Activated CD8-positive, alpha-beta T cell treated with anti-CD3 and anti-CD28 coated beads, Interleukin-2, amount 10 ng/mL, durations not matched to agents 7 days and 5 days (primary cell): ENCODE results near the gene TMED8. TPM values are rescaled to one million over a fixed set of nuclear protein-coding genes. Genes with fewer than 3 reads are reported as not detected.
A peak's percentile ranks its signal among the peaks of the same experiment; 100 is the strongest.
"Not testable (repeated sequence)": the region's sequence is repeated elsewhere in the genome, so short reads cannot be mapped to it uniquely, and the experiment has no call there.

ENCODE experiments used
- ATAC-seq: fragments of 150-1000 bp; cut with Tn5 transposase; one replicate; pipeline ENCODE4 v1.10.0; 2021; ENCODE audit warnings: moderate library complexity
- CTCF ChIA-PET: fragments of 350-600 bp; sonication (Branson Sonifier 250); formaldehyde crosslinking; loops from one replicate; lab custom pipeline; 2021; ENCODE audit warnings: antibody characterized with exemption; lab: Charles Lee
- POLR2A ChIA-PET: fragments of 350-600 bp; sonication (Branson Sonifier 250); formaldehyde crosslinking; loops from one replicate; lab custom pipeline; 2021; ENCODE audit warnings: antibody characterized with exemption; lab: Charles Lee
- DNase-seq: peaks from one replicate; pipeline ENCODE4 v3.0.0-alpha.2; 2020
- H3K27ac Mint-ChIP-seq: one replicate; pipeline ENCODE4 v1.8.0; 2021; ENCODE audit warnings: mild to moderate bottlenecking, mixed read lengths
- H3K27me3 Mint-ChIP-seq: one replicate; pipeline ENCODE4 v1.8.0; 2021; ENCODE audit warnings: low read depth, mixed read lengths
- H3K36me3 Mint-ChIP-seq: one replicate; pipeline ENCODE4 v1.8.0; 2021; ENCODE audit warnings: low read depth, mixed read lengths
- H3K4me1 Mint-ChIP-seq: one replicate; pipeline ENCODE4 v1.8.0; 2021; ENCODE audit warnings: low read depth, mixed read lengths
- H3K4me3 Mint-ChIP-seq: one replicate; pipeline ENCODE4 v1.8.0; 2021; ENCODE audit warnings: mild to moderate bottlenecking, mixed read lengths
- H3K9me3 Mint-ChIP-seq: one replicate; pipeline ENCODE4 v1.8.0; 2022; ENCODE audit warnings: mixed read lengths; ENCODE audit not compliant: insufficient read depth
- total RNA-seq, 2 experiments: library from RNA; stranded (reverse); gene quantifications; one replicate each; pipeline ENCODE4 v1.2.3, GENCODE V29; 2021

The TMED8 gene
- total RNA-seq: 10 to 100 TPM; 16.7 to 17.1 TPM

- H3K36me3 Mint-ChIP-seq: peaks cover 22% of the 10 kb centered on the region
- no peaks in the 10 kb centered on the region for H3K9me3 Mint-ChIP-seq
- peaks cover 5% of the 10 kb centered on the region for H3K27me3 Mint-ChIP-seq
- DNase-seq: peak; percentile 87
- H3K4me3 Mint-ChIP-seq: peak within 1 kb of the TSS; percentile 89
- H3K4me1 Mint-ChIP-seq: peaks cover 38% of the 10 kb centered on the region
- CTCF ChIA-PET: interaction anchor here (1.0 to 2.0 kb wide), 10 partner anchors 9 to 174 kb away, joined by 3 to 12 read pairs (median 4); partner anchors contain the start of genes AHSA1, GSTZ1 and POMT2
- POLR2A ChIA-PET: interaction anchor here (0.6 to 1.3 kb wide), 9 partner anchors 12 to 277 kb away, joined by 3 to 9 read pairs (median 3); partner anchors contain the start of genes GSTZ1, POMT2 and VIPAS39
- peak within 1 kb of the TSS; percentile 92 for H3K27ac Mint-ChIP-seq
- ATAC-seq: peak; percentile 98
Observed at GRCh38 chr14:77376771-77377501, at the start of gene TMED8, which contains the start of gene SAMD15. Gene TMED8, minus strand, starts transcription at chr14:77377094. Its CDS starts 41 bp downstream, at chr14:77377053. Gene SAMD15, plus strand, starts transcription at chr14:77377379. Its CDS starts 40 bp downstream, at chr14:77377419.

- ATAC-seq: no peak
- Mint-ChIP-seq H3K4me3 (no peak overlapping the region), H3K27ac (no peak overlapping the region), H3K36me3 (peaks cover 67% of the 10 kb centered on the region), H3K4me1 (no peaks in the 10 kb centered on the region), H3K27me3 (no peaks in the 10 kb centered on the region), H3K9me3 (no peaks in the 10 kb centered on the region)
- ChIA-PET POLR2A (no interaction called here), CTCF (no interaction called here)
- no peak for DNase-seq
Observed at GRCh38 chr14:77426396-77426795, 49.5 kb upstream of the TMED8 start.

GRCh38 chr14:77424862-77425261, 48.0 kb upstream of the TMED8 start:
- no peak overlapping the region for H3K4me3 Mint-ChIP-seq
- H3K4me1 Mint-ChIP-seq: no peaks in the 10 kb centered on the region
- DNase-seq (no peak), ATAC-seq (no peak)
- H3K9me3 Mint-ChIP-seq: peaks cover 3% of the 10 kb centered on the region
- H3K27me3 Mint-ChIP-seq: no peaks in the 10 kb centered on the region
- ChIA-PET CTCF (no interaction called here), POLR2A (no interaction called here)
- peaks cover 68% of the 10 kb centered on the region for H3K36me3 Mint-ChIP-seq
- H3K27ac Mint-ChIP-seq: no peak overlapping the region

GRCh38 chr14:77423423-77423822, 46.5 kb upstream of the TMED8 start, which contains the start of gene NOXRED1:
Gene NOXRED1, minus strand, starts transcription at chr14:77423523. Its CDS starts 634 bp downstream, at chr14:77422889.
- Mint-ChIP-seq H3K4me1 (no peaks in the 10 kb centered on the region), H3K27me3 (no peaks in the 10 kb centered on the region), H3K4me3 (no peak within 1 kb of the TSS), H3K9me3 (peaks cover 10% of the 10 kb centered on the region), H3K27ac (no peak within 1 kb of the TSS), H3K36me3 (peaks cover 64% of the 10 kb centered on the region)
- DNase-seq (no peak), ATAC-seq (no peak)
- ChIA-PET CTCF (no interaction called here), POLR2A (no interaction called here)

- no peak for ATAC-seq
- ChIA-PET CTCF (no interaction called here), POLR2A (no interaction called here)
- H3K4me3 Mint-ChIP-seq: no peak overlapping the region
- peaks cover 45% of the 10 kb centered on the region for H3K36me3 Mint-ChIP-seq
- H3K4me1 Mint-ChIP-seq: no peaks in the 10 kb centered on the region
- no peak for DNase-seq
- no peak overlapping the region for H3K27ac Mint-ChIP-seq
- H3K9me3 Mint-ChIP-seq: peaks cover 10% of the 10 kb centered on the region
- no peaks in the 10 kb centered on the region for H3K27me3 Mint-ChIP-seq
Observed at GRCh38 chr14:77421201-77421600, 44.3 kb upstream of the TMED8 start.

GRCh38 chr14:77416836-77417235, 39.9 kb upstream of the TMED8 start:
- CTCF ChIA-PET: no interaction called here
- H3K27me3 Mint-ChIP-seq: no peaks in the 10 kb centered on the region
- no peak overlapping the region for H3K27ac Mint-ChIP-seq
- no peak overlapping the region for H3K4me3 Mint-ChIP-seq
- peaks cover 19% of the 10 kb centered on the region for H3K36me3 Mint-ChIP-seq
- POLR2A ChIA-PET: no interaction called here
- ATAC-seq (no peak), DNase-seq (no peak)
- H3K9me3 Mint-ChIP-seq: peaks cover 10% of the 10 kb centered on the region
- no peaks in the 10 kb centered on the region for H3K4me1 Mint-ChIP-seq

GRCh38 chr14:77416098-77416497, 39.2 kb upstream of the TMED8 start:
- H3K27ac Mint-ChIP-seq, H3K4me3 Mint-ChIP-seq, H3K4me1 Mint-ChIP-seq, POLR2A ChIA-PET, H3K27me3 Mint-ChIP-seq, H3K9me3 Mint-ChIP-seq, CTCF ChIA-PET, DNase-seq, ATAC-seq: not testable (repeated sequence)
- peaks cover 12% of the 10 kb centered on the region for H3K36me3 Mint-ChIP-seq

GRCh38 chr14:77415403-77416030, 38.6 kb upstream of the TMED8 start:
- H3K27ac Mint-ChIP-seq, DNase-seq, H3K4me1 Mint-ChIP-seq, CTCF ChIA-PET, POLR2A ChIA-PET, ATAC-seq, H3K9me3 Mint-ChIP-seq, H3K4me3 Mint-ChIP-seq, H3K27me3 Mint-ChIP-seq: not testable (repeated sequence)
- H3K36me3 Mint-ChIP-seq: peaks cover 10% of the 10 kb centered on the region

- no peak overlapping the region for H3K27ac Mint-ChIP-seq
- ChIA-PET POLR2A (no interaction called here), CTCF (no interaction called here)
- H3K9me3 Mint-ChIP-seq: no peaks in the 10 kb centered on the region
- ATAC-seq (peak; percentile 44), DNase-seq (peak; percentile 21)
- H3K27me3 Mint-ChIP-seq: no peaks in the 10 kb centered on the region
- peaks cover 17% of the 10 kb centered on the region for H3K4me1 Mint-ChIP-seq
- H3K36me3 Mint-ChIP-seq: no peaks in the 10 kb centered on the region
- H3K4me3 Mint-ChIP-seq: no peak overlapping the region
Observed at GRCh38 chr14:77409131-77409533, 32.2 kb upstream of the TMED8 start.

- ATAC-seq: no peak
- CTCF ChIA-PET: interaction anchor here (0.7 to 1.7 kb wide), 4 partner anchors 51 to 138 kb away, joined by 3 to 5 read pairs (median 4); no protein-coding TSS in a partner anchor
- Mint-ChIP-seq H3K4me3 (no peak overlapping the region), H3K27ac (no peak overlapping the region), H3K4me1 (peaks cover 17% of the 10 kb centered on the region), H3K36me3 (no peaks in the 10 kb centered on the region), H3K27me3 (no peaks in the 10 kb centered on the region), H3K9me3 (no peaks in the 10 kb centered on the region)
- no peak for DNase-seq
- POLR2A ChIA-PET: interaction anchor here (1.1 kb wide), 1 partner anchor 30 kb away, joined by 3 read pairs; the partner anchor contains the start of genes SAMD15 and TMED8
Observed at GRCh38 chr14:77407158-77407557, 30.3 kb upstream of the TMED8 start.

GRCh38 chr14:77406718-77407117, 29.8 kb upstream of the TMED8 start:
- Mint-ChIP-seq H3K9me3 (no peaks in the 10 kb centered on the region), H3K4me1 (peaks cover 17% of the 10 kb centered on the region), H3K36me3 (no peaks in the 10 kb centered on the region), H3K4me3 (no peak overlapping the region), H3K27me3 (no peaks in the 10 kb centered on the region), H3K27ac (no peak overlapping the region)
- ATAC-seq: no peak
- CTCF ChIA-PET: interaction anchor here (0.8 to 1.7 kb wide), 4 partner anchors 52 to 139 kb away, joined by 3 to 5 read pairs (median 4); no protein-coding TSS in a partner anchor
- POLR2A ChIA-PET: no interaction called here
- DNase-seq: no peak

- DNase-seq (no peak), ATAC-seq (no peak)
Observed at GRCh38 chr14:77406086-77406485, 29.2 kb upstream of the TMED8 start.

More at GRCh38 chr14:77406086-77406485, 29.2 kb upstream of the TMED8 start:
- Mint-ChIP-seq H3K4me1 (peaks cover 17% of the 10 kb centered on the region), H3K27ac (no peak overlapping the region), H3K36me3 (no peaks in the 10 kb centered on the region), H3K27me3 (no peaks in the 10 kb centered on the region), H3K9me3 (no peaks in the 10 kb centered on the region), H3K4me3 (no peak overlapping the region)
- ChIA-PET POLR2A (no interaction called here), CTCF (interaction anchor here (0.8 to 1.7 kb wide), 4 partner anchors 53 to 139 kb away, joined by 3 to 5 read pairs (median 4); no protein-coding TSS in a partner anchor)
